HG03520 (cell line): ENCODE measurements around the gene MIS18A.
"Not testable (repeated sequence)": the region's sequence is repeated elsewhere in the genome, so short reads cannot be mapped to it uniquely, and the experiment has no call there.

ENCODE experiments used
- ATAC-seq: cut with Tn5 transposase; IDR thresholded peaks from one replicate; pipeline ENCODE4 v1.9.1; 2021; ENCODE audit warnings: mild to moderate bottlenecking, moderate library complexity; ENCODE audit not compliant: unreplicated experiment

MIS18A gene, protein sequence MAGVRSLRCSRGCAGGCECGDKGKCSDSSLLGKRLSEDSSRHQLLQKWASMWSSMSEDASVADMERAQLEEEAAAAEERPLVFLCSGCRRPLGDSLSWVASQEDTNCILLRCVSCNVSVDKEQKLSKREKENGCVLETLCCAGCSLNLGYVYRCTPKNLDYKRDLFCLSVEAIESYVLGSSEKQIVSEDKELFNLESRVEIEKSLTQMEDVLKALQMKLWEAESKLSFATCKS

DNA sequence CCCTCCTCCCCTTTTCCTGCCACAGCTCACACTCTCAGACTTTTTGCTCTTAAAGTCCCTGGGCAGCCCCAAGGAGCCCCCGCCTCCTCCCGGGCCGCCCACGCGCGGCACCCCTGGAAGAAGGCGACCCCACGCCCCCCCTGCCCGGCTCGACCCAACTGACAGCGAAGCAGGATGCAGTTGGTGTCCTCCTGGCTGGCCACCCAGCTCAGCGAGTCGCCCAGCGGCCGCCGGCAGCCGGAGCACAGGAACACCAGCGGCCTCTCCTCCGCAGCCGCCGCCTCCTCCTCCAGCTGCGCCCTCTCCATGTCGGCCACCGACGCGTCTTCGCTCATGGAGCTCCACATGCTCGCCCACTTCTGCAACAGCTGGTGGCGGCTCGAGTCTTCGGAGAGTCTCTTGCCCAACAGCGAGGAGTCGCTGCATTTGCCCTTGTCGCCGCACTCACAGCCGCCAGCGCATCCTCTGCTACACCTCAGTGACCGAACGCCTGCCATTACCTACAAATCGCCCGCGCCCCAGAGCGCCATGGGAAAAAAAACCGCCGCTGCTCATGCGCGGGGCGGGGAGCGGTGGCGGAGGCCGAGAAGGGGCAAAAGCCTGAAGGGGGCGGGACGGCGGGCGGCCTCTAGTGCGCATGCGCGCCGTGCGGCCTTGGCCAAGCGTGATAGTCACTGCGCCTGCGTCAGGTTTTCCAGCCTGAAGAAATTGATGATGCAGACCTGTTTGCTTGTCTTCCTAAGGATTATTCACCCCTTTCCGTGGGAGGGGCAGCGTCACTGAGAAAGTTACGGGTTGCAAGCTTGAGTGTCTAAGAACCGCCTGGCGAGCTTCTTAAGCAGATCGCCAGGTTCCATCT is at the start of gene MIS18A:
MIS18A (minus strand) TSS at position 532 of the 859 bp plus-strand sequence; CDS start at position 497, 35 bp downstream.
- peak; percentile 88 for ATAC-seq

DNA sequence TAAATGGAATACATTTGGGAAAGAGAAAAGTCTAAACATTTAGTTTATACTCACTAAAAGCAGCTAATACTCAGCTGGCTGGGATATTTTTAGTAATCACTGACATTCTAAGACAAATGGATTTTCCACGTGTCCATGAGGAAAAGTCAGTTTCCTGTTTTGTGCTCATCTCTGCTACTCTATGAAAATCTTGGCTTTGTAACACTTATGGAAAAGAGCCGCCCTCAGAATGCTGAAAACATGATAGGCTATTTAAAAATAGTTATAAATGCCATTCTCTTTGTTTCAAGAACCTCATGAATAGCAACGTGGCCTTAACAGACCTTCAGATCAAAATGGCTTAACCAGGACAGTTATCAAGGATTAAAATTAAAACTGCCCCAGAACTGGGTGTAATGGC is 49.7 kb upstream of the MIS18A start:
- no peak for ATAC-seq

DNA sequence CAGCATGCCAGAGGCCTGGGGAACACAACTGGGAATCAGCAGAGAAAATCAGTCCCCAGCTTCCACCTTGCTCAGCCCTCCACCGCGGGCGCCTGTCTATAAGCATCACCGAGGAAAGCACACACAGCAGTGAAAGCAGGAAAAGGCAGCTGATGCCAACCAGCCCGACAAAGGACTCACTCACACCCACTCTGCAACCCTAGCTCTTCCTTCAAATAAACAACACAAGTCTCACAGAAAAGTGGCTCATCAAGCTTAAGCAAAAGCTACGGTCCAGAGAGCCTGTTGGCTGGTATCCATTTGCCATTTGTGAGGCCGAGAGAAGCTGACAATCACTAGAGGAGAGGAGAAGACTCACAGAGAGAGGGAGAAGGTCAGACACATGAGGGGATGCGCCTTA is 46.9 kb upstream of the MIS18A start:
- ATAC-seq: no peak

- ATAC-seq: no peak
These were observed 43.8 kb upstream of the MIS18A start for GRCh38 chr21:32322676-32323075.

GRCh38 chr21:32322103-32322502 is 43.3 kb upstream of the MIS18A start:
- ATAC-seq: no peak

DNA sequence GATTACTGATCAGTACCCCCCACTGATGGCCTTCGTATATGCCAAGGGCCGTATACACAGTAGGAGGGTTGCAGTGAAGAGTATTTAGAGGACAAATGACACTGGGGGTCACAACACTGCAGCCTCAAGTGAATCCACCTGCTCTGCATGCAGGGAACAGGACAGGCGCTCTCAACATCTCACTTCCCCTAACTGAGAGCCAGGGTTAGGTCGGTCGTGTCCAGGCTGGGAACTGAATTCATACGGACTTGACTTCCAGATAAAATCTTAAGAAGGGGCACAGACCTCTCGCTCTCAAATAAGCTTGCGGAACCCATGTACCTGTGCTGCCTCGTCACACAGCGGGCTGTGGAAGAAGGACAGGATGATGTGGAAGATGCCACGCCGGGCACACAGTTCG is 42.6 kb upstream of the MIS18A start:
- no peak for ATAC-seq

- no peak for ATAC-seq
These were observed 41.9 kb upstream of the MIS18A start for GRCh38 chr21:32320726-32321125.

- ATAC-seq: no peak
These were observed 41.2 kb upstream of the MIS18A start for GRCh38 chr21:32320059-32320458.

DNA sequence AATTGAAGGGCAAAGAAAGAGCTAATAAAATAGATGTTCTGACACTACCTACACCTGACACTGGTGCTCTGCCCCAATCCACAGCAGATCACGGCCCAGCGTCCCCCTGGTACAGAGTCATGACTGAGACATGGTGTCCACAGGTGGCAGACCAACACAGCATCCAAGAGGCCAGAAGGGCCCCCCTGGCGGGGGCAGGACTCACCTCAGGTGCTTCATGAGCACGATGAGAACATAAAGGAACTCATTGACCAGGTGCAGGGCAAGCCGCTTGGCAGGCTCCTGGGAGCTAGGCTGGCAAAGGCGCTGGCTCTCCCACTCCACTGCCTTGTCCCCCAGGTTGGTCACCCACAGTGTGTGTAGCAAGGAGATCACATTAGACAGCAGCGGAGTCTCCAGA is 40.2 kb upstream of the MIS18A start:
- ATAC-seq: no peak

DNA sequence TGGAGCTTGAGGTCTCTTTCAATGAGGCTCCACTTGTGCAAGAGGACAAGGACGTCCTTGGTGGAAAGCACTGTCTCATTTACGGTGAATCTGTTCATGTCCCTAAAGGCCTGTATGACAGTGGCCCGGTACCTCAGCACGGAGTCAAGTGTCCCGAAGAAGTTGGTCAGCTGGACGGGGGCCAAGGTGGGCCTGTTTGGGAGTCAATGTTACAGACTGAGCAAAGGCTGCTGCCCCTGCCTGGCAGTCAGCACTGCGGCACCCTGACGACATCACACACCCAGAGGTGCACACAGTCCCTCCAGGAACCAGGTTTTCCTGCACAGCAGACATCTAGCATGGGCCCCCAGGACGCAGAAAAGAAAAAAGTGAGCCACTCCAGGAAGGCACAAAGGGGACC is 38.9 kb upstream of the MIS18A start:
- ATAC-seq: no peak

- no peak for ATAC-seq
These were observed 37.7 kb upstream of the MIS18A start for GRCh38 chr21:32316361-32317215.

DNA sequence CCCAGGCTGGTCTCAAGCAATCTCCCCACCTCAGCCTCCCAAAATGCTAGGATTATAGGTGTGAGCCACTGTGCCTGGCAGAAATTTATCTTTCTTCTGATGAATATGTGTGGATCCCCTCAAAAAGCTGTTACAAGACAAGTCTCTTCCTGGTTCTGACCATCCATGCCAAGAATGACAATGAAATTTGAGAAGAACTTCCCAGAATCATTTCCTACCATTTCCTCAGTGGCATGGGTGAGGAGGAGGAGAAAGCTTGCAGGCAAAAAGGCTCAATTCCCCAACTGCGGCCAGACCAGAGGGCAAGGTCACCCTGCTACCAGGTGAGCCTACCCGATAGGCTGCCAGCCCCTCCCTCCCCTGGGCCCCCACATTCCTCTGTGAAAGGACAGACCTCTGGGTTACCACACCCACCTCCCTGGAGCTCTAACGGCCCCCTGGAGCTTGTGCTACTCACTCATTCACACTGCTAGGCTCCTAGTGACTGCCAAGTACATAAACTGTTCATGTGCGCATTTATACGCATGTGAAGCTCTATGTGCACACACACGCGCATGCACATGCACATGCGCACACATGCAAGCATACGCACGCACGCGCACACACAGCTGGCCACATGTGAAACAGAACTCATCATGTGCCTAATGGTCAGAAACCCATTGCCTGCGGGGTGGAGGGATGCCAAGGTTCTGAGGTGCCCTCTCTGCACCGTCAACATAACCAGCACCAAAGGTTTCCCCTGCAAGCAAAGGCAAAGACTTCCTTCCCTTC is 36.8 kb upstream of the MIS18A start:
- no peak for ATAC-seq

DNA sequence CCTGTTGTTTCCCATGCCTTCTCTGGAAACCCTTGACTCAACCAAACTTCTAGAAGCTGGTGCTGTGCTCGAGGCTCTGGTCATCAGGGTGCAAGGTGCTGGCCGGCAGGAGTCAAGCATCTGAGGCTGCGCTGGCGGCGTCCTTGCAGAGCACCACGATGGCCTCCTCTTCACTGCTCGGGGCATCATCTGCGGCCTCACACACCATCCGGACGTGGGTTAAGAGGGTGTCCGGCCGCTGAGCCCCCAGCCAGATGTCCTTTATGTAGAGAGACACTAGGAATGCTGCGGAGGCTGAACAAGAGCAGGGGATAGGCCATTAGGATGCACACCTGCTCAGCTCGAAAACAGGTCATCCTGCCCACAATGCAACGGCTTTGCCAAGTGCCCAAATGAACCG is 36.0 kb upstream of the MIS18A start:
- no peak for ATAC-seq

GRCh38 chr21:32312976-32313375 is 34.1 kb upstream of the MIS18A start:
- no peak for ATAC-seq

DNA sequence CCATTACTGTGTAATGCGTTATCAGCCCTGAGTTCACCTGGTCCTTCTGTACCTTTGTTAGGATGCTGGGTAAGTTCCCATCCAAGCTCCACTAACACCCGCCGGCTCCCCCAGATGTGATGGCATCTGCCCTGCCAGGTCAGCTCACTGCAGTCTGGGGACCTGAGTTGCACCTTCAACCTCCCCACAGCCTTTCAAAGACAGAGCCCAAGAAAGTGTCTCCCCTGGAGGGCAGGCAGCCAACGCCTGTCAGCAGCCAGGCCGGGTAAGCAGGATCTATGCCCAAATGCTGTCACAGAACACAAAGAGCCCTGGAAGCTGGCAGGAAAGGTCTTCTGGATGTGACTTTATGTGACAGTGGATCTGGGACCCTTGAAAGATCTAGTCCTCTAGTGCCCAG is 33.5 kb upstream of the MIS18A start:
- no peak for ATAC-seq

- no peak for ATAC-seq
These were observed 32.8 kb upstream of the MIS18A start for GRCh38 chr21:32311621-32312020.

DNA sequence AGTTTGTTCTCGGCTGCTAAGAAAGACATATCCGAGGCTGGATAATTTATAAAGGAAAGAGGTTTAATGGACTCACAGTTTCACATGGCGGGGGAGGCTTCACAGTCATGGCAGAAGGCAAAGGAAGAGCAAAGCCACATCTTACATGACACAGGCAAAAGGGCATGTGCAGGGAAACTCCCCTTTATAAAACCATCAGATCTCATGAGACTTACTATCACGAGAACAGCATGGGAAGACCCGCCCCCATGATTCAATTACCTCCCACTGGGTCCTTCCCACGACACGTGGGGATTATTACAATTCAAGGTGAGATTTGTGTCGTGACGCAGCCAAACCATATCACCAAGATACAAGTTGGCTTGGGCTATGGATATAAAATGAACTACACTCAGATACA is 32.1 kb upstream of the MIS18A start:
- ATAC-seq: not testable (repeated sequence)

- no peak for ATAC-seq
These were observed 31.1 kb upstream of the MIS18A start for GRCh38 chr21:32309906-32310460.

GRCh38 chr21:32308696-32309095 is 29.8 kb upstream of the MIS18A start:
- ATAC-seq: no peak

- no peak for ATAC-seq
These were observed 28.9 kb upstream of the MIS18A start for GRCh38 chr21:32307706-32308105.
